ENCODE data around the gene TBC1D4. TPM values are rescaled to one million over a fixed set of nuclear protein-coding genes. Genes with fewer than 3 reads are reported as not detected.

TBC1D4 gene
- polyA plus RNA-seq, 1 of the 3 experiments (the other 2 are of a cell fraction) = 8.8 TPM

GRCh38 chr13:75481176-75482069, 546 bp downstream of the TBC1D4 start:
- Histone ChIP-seq H3K9me2 (no peaks in the 10 kb centered on the region), H3K27me3 (ENCODE audit: insufficient read depth) (no peaks in the 10 kb centered on the region), H2AFZ (ENCODE audit: low read depth) (peak overlapping the region; percentile 90; the same call in 1 of the 2 replicates), H3K4me2 (peak overlapping the region; percentile 84), H3K27ac (ENCODE audit: low read depth in 2 of 2, low read length in 1 of 2) (peak overlapping the region; percentile 57 to 59; a peak in 3 of 4 replicates), H3K36me3 (replicated peaks in 1 of 2; ENCODE audit: control insufficient read depth in 1 of 2, insufficient read depth in 2 of 2, low read length in 1 of 2) (no peaks in the 10 kb centered on the region), H3F3A (replicated peaks; ENCODE audit: insufficient read depth) (peaks cover 22% of the 10 kb centered on the region), H3K4me1 (ENCODE audit: control insufficient read depth in 1 of 2, insufficient read depth in 2 of 2, low read depth in 1 of 2, low read length in 1 of 2) (peaks cover 3 to 12% of the 10 kb centered on the region in 2 experiments; a peak in 3 of 4 replicates), H3K4me3 (ENCODE audit: low read depth in 2 of 2, low read length in 1 of 2) (peak overlapping the region; percentile 83 to 93), H4K20me1 (ENCODE audit: insufficient read depth) (peaks cover 3% of the 10 kb centered on the region; the same call in 1 of the 2 replicates), H3K9ac (peak overlapping the region; percentile 64; the same call in 1 of the 2 replicates), H3K9me3 (no peaks in the 10 kb centered on the region), H3K79me2 (ENCODE audit: insufficient read depth) (peaks cover 20% of the 10 kb centered on the region)
- ChIA-PET CTCF (interaction anchor here (0.7 to 7.3 kb wide), 25 partner anchors 10 to 109 kb away, joined by 3 to 76 read pairs (median 5); partner anchors contain the start of genes COMMD6 and UCHL3), POLR2A (no interaction called here)
- WGBS (ENCODE audit: low lambda C conversion rate) = 1% methylated on average over 24 of the region's 100 CpGs
- TF ChIP-seq TAF1 (IDR thresholded peaks at IDR 0.05; ENCODE audit: borderline replicate concordance, low read depth, low read length) (peak; percentile 18; the same call in 1 of the 2 replicates), RFX5 (IDR thresholded peaks at IDR 0.05; ENCODE audit: low read length) (no peak), MAX (IDR thresholded peaks at IDR 0.05; ENCODE audit: low read depth) (peak; percentile 14; the same call in 1 of the 2 replicates)
- DNase-seq = peak; percentile 78

- H3K4me3 ChIP-seq (ENCODE audit: low read depth in 2 of 2, low read length in 1 of 2) = peak overlapping the region; percentile 83 to 93
- 10% methylated on average over 41 of the region's 48 CpGs for WGBS (ENCODE audit: low lambda C conversion rate)
- CTCF ChIA-PET = interaction anchor here (4.4 to 7.3 kb wide), 2 partner anchors 13 to 108 kb away, joined by 24 to 76 read pairs; no protein-coding TSS in a partner anchor
These were observed 1.2 kb downstream of the TBC1D4 start for GRCh38 chr13:75480671-75481175.

More at GRCh38 chr13:75480671-75481175, 1.2 kb downstream of the TBC1D4 start:
- H4K20me1 ChIP-seq (ENCODE audit: insufficient read depth) = peaks cover 3% of the 10 kb centered on the region; the same call in 1 of the 2 replicates
- H3K4me2 ChIP-seq = peak overlapping the region; percentile 84
- POLR2A ChIA-PET = no interaction called here
- peak; percentile 73 for DNase-seq
- peak overlapping the region; percentile 64; the same call in 1 of the 2 replicates for H2AFZ ChIP-seq (ENCODE audit: low read depth)
- H3K9me3 ChIP-seq = no peaks in the 10 kb centered on the region
- no peaks in the 10 kb centered on the region for H3K27me3 ChIP-seq (ENCODE audit: insufficient read depth)
- H3K36me3 ChIP-seq (replicated peaks in 1 of 2; ENCODE audit: control insufficient read depth in 1 of 2, insufficient read depth in 2 of 2, low read length in 1 of 2) = no peaks in the 10 kb centered on the region
- H3F3A ChIP-seq (replicated peaks; ENCODE audit: insufficient read depth) = peaks cover 22% of the 10 kb centered on the region
- peaks cover 24% of the 10 kb centered on the region for H3K79me2 ChIP-seq (ENCODE audit: insufficient read depth)
- no peak overlapping the region for H3K27ac ChIP-seq (ENCODE audit: low read depth in 2 of 2, low read length in 1 of 2)
- TF ChIP-seq MXI1 (IDR thresholded peaks at IDR 0.05; ENCODE audit: low read depth, low read length) (peak; percentile 36), CTCF (IDR thresholded peaks at IDR 0.05) (no peak), ELF1 (IDR thresholded peaks at IDR 0.05) (no peak), TEAD4 (IDR thresholded peaks at IDR 0.05; ENCODE audit: borderline replicate concordance, insufficient read depth) (no peak), SIN3A (IDR thresholded peaks at IDR 0.05; ENCODE audit: borderline replicate concordance, low read depth, low read length) (no peak), RXRA (IDR thresholded peaks at IDR 0.05; ENCODE audit: borderline replicate concordance, low read depth) (no peak), MAX (IDR thresholded peaks at IDR 0.05; ENCODE audit: low read depth) (peak; percentile 48)
- no peaks in the 10 kb centered on the region for H3K9me2 ChIP-seq
- peaks cover 3 to 11% of the 10 kb centered on the region in 2 experiments; a peak in 3 of 4 replicates for H3K4me1 ChIP-seq (ENCODE audit: control insufficient read depth in 1 of 2, insufficient read depth in 2 of 2, low read depth in 1 of 2, low read length in 1 of 2)
- no peak overlapping the region; the same call in 1 of the 2 replicates for H3K9ac ChIP-seq

Measured in SK-N-SH (cell line).